Neural crest cell (in vitro differentiated cells): ENCODE measurements around the gene SLC38A8. TPM values are rescaled to one million over a fixed set of nuclear protein-coding genes. Genes with fewer than 3 reads are reported as not detected.

Experiments
- DNase-seq: peaks from one replicate; pipeline ENCODE4 v3.0.0; 2021; ENCODE audit warnings: low read depth, mixed read lengths, low spot score
- H3K27ac Mint-ChIP-seq: one replicate; pipeline ENCODE4 v1.8.0; 2021; ENCODE audit warnings: mild to moderate bottlenecking, mixed read lengths; ENCODE audit not compliant: unreplicated experiment
- H3K27me3 Mint-ChIP-seq: 2 replicates; pipeline ENCODE4 v1.8.0; 2021; ENCODE audit warnings: low read depth, mild to moderate bottlenecking, mixed read lengths
- H3K36me3 Mint-ChIP-seq: 2 replicates; pipeline ENCODE4 v1.8.0; 2021; ENCODE audit warnings: low read depth, mild to moderate bottlenecking, mixed read lengths
- H3K4me1 Mint-ChIP-seq: 2 replicates; pipeline ENCODE4 v1.8.0; 2021; ENCODE audit warnings: mixed read lengths
- H3K4me3 Mint-ChIP-seq: one replicate; pipeline ENCODE4 v1.8.0; 2021; ENCODE audit warnings: mild to moderate bottlenecking, mixed read lengths
- H3K9me3 Mint-ChIP-seq: 2 replicates; pipeline ENCODE4 v1.8.0; 2021; ENCODE audit warnings: mixed read lengths
- CTCF ChIP-seq: fragments of 200-600 bp; sonication (generic); conservative IDR thresholded peaks from 2 replicates; pipeline ENCODE4 v1.5.0; 2021; ENCODE audit warnings: antibody characterized with exemption, mild to moderate bottlenecking
- total RNA-seq: library from RNA; stranded (reverse); gene quantifications from 2 replicates; pipeline ENCODE4 v1.2.1, GENCODE V29; 2021

SLC38A8 gene
- total RNA-seq, 1 donor from 2014 or later = not detected

GRCh38 chr16:84029297-84030047, 13.1 kb downstream of the SLC38A8 start:
- H3K4me3 Mint-ChIP-seq = no peak overlapping the region
- TF ChIP-seq CTCF = no peak
- no peaks in the 10 kb centered on the region for H3K9me3 Mint-ChIP-seq
- peaks cover 3% of the 10 kb centered on the region for H3K27me3 Mint-ChIP-seq
- peak overlapping the region; percentile 63 for H3K27ac Mint-ChIP-seq
- no peak for DNase-seq
- no peaks in the 10 kb centered on the region for H3K36me3 Mint-ChIP-seq
- peaks cover 25% of the 10 kb centered on the region for H3K4me1 Mint-ChIP-seq

GRCh38 chr16:84027625-84028024, 15.0 kb downstream of the SLC38A8 start:
- Mint-ChIP-seq H3K36me3 (no peaks in the 10 kb centered on the region), H3K27me3 (peaks cover 3% of the 10 kb centered on the region), H3K4me1 (peaks cover 19% of the 10 kb centered on the region), H3K27ac (no peak overlapping the region), H3K9me3 (no peaks in the 10 kb centered on the region), H3K4me3 (no peak overlapping the region)
- TF ChIP-seq CTCF = no peak
- DNase-seq = no peak

GRCh38 chr16:84026606-84027005, 16.0 kb downstream of the SLC38A8 start:
- no peak for DNase-seq
- peaks cover 14% of the 10 kb centered on the region for H3K4me1 Mint-ChIP-seq
- H3K36me3 Mint-ChIP-seq = no peaks in the 10 kb centered on the region
- peaks cover under 1% of the 10 kb centered on the region for H3K9me3 Mint-ChIP-seq
- peaks cover 3% of the 10 kb centered on the region for H3K27me3 Mint-ChIP-seq
- H3K4me3 Mint-ChIP-seq = no peak overlapping the region
- H3K27ac Mint-ChIP-seq = no peak overlapping the region
- no peak for TF ChIP-seq CTCF

GRCh38 chr16:84024854-84025253, 17.7 kb downstream of the SLC38A8 start:
- Mint-ChIP-seq H3K4me1 (peaks cover 14% of the 10 kb centered on the region), H3K9me3 (peaks cover 7% of the 10 kb centered on the region), H3K36me3 (peaks cover 3% of the 10 kb centered on the region), H3K4me3 (no peak overlapping the region), H3K27ac (peak overlapping the region; percentile 67), H3K27me3 (no peaks in the 10 kb centered on the region)
- no peak for DNase-seq
- TF ChIP-seq CTCF = no peak

GRCh38 chr16:84022644-84023043, 20.0 kb downstream of the SLC38A8 start:
- no peak for TF ChIP-seq CTCF
- peaks cover 8% of the 10 kb centered on the region for H3K4me1 Mint-ChIP-seq
- no peak for DNase-seq
- peaks cover 7% of the 10 kb centered on the region for H3K36me3 Mint-ChIP-seq
- no peak overlapping the region for H3K4me3 Mint-ChIP-seq
- H3K9me3 Mint-ChIP-seq = peaks cover 15% of the 10 kb centered on the region
- no peaks in the 10 kb centered on the region for H3K27me3 Mint-ChIP-seq
- H3K27ac Mint-ChIP-seq = no peak overlapping the region
